Measurements from ENCODE around the gene C22orf42.

- TF ChIP-seq CTCF (conservative IDR thresholded peaks at IDR 0.05) (peak; percentile 85), ZFX (IDR thresholded peaks at IDR 0.05) (no peak)
These were observed 43.6 kb upstream of the C22orf42 start for GRCh38 chr22:32202539-32203180.

Measured in C4-2B (cell line).